ENCODE data around the gene BST1. TPM values are rescaled to one million over a fixed set of nuclear protein-coding genes. Genes with fewer than 3 reads are reported as not detected.
A peak's percentile ranks its signal among the peaks of the same experiment; 100 is the strongest.

The BST1 gene
- total and polyA plus RNA-seq, 10 of the 15 experiments (the other 5 are each of a cell fraction or from before 2014, with no cell fraction given) = 0.04 to 0.42 (median 0.11) TPM; not detected in 1

GRCh38 chr4:15778289-15779241, 75.7 kb downstream of the BST1 start, which contains the start of gene CD38 (continued):
- TF ChIP-seq RELA (IDR thresholded peaks at IDR 0.05; ENCODE audit: borderline replicate concordance, partially characterized antibody) (peak; percentile 15), ZNF24 (IDR thresholded peaks at IDR 0.05) (no peak), USF2 (IDR thresholded peaks at IDR 0.05; ENCODE audit: borderline replicate concordance, low read depth, low read length) (no peak), IKZF2 (IDR thresholded peaks at IDR 0.05) (peak; percentile 20 to 60; a peak in 3 of 4 replicates), NFIC (IDR thresholded peaks at IDR 0.05; ENCODE audit: low read depth, low read length) (peak; percentile 68), PBX3 (IDR thresholded peaks at IDR 0.05; ENCODE audit: insufficient replicate concordance, low read depth, low read length) (no peak), MXI1 (IDR thresholded peaks at IDR 0.05; ENCODE audit: low read depth, low read length) (no peak; the same call in 1 of the 2 replicates), ELK1 (IDR thresholded peaks at IDR 0.05; ENCODE audit: low read depth, low read length) (no peak), POU2F2 (IDR thresholded peaks at IDR 0.05; ENCODE audit: borderline replicate concordance, low read depth, low read length) (peak; percentile 93), ZSCAN29 (IDR thresholded peaks at IDR 0.05) (peak; percentile 68; the same call in 1 of the 2 replicates), BMI1 (IDR thresholded peaks at IDR 0.05; ENCODE audit: borderline replicate concordance) (no peak), ETV6 (conservative IDR thresholded peaks at IDR 0.05 in 1 of 2, IDR thresholded peaks at IDR 0.05 in 1 of 2; ENCODE audit: borderline replicate concordance in 1 of 2, low read depth in 1 of 2) (peak in 1 of 2 experiments; percentile 82; a peak in 2 of 4 replicates), SMAD5 (IDR thresholded peaks at IDR 0.05; ENCODE audit: low read depth) (no peak), FOS (IDR thresholded peaks at IDR 0.05; ENCODE audit: borderline replicate concordance, extremely low read depth, insufficient read length) (no peak), RCOR1 (conservative IDR thresholded peaks at IDR 0.05; ENCODE audit: low read depth, low read length) (no peak), NFXL1 (IDR thresholded peaks at IDR 0.05; ENCODE audit: borderline replicate concordance) (no peak), WRNIP1 (IDR thresholded peaks at IDR 0.05; ENCODE audit: borderline replicate concordance, low read depth, low read length) (no peak)
- TF ChIP-seq, protein P1, sequence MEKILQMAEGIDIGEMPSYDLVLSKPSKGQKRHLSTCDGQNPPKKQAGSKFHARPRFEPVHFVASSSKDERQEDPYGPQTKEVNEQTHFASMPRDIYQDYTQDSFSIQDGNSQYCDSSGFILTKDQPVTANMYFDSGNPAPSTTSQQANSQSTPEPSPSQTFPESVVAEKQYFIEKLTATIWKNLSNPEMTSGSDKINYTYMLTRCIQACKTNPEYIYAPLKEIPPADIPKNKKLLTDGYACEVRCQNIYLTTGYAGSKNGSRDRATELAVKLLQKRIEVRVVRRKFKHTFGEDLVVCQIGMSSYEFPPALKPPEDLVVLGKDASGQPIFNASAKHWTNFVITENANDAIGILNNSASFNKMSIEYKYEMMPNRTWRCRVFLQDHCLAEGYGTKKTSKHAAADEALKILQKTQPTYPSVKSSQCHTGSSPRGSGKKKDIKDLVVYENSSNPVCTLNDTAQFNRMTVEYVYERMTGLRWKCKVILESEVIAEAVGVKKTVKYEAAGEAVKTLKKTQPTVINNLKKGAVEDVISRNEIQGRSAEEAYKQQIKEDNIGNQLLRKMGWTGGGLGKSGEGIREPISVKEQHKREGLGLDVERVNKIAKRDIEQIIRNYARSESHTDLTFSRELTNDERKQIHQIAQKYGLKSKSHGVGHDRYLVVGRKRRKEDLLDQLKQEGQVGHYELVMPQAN (conservative IDR thresholded peaks at IDR 0.05) = peak; percentile 34
- TF ChIP-seq, protein P2, sequence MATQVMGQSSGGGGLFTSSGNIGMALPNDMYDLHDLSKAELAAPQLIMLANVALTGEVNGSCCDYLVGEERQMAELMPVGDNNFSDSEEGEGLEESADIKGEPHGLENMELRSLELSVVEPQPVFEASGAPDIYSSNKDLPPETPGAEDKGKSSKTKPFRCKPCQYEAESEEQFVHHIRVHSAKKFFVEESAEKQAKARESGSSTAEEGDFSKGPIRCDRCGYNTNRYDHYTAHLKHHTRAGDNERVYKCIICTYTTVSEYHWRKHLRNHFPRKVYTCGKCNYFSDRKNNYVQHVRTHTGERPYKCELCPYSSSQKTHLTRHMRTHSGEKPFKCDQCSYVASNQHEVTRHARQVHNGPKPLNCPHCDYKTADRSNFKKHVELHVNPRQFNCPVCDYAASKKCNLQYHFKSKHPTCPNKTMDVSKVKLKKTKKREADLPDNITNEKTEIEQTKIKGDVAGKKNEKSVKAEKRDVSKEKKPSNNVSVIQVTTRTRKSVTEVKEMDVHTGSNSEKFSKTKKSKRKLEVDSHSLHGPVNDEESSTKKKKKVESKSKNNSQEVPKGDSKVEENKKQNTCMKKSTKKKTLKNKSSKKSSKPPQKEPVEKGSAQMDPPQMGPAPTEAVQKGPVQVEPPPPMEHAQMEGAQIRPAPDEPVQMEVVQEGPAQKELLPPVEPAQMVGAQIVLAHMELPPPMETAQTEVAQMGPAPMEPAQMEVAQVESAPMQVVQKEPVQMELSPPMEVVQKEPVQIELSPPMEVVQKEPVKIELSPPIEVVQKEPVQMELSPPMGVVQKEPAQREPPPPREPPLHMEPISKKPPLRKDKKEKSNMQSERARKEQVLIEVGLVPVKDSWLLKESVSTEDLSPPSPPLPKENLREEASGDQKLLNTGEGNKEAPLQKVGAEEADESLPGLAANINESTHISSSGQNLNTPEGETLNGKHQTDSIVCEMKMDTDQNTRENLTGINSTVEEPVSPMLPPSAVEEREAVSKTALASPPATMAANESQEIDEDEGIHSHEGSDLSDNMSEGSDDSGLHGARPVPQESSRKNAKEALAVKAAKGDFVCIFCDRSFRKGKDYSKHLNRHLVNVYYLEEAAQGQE (IDR thresholded peaks at IDR 0.05; ENCODE audit: low read depth, low read length) = no peak
